VCaP (cell line): ENCODE measurements around the gene IQGAP3.
"Not testable (repeated sequence)": the region's sequence is repeated elsewhere in the genome, so short reads cannot be mapped to it uniquely, and the experiment has no call there.

ENCODE experiments used
- H3K27ac ChIP-seq: fragments of 450-650 bp; 2 replicates; pipeline ENCODE4 v1.5.1; 2017
- TF ChIP-seq, protein P1 (sequence below): fragments of 450-650 bp; conservative IDR thresholded peaks from 2 replicates; pipeline ENCODE4 v1.5.1; 2017; ENCODE audit warnings: mild to moderate bottlenecking, moderate library complexity

Gene IQGAP3

DNA sequence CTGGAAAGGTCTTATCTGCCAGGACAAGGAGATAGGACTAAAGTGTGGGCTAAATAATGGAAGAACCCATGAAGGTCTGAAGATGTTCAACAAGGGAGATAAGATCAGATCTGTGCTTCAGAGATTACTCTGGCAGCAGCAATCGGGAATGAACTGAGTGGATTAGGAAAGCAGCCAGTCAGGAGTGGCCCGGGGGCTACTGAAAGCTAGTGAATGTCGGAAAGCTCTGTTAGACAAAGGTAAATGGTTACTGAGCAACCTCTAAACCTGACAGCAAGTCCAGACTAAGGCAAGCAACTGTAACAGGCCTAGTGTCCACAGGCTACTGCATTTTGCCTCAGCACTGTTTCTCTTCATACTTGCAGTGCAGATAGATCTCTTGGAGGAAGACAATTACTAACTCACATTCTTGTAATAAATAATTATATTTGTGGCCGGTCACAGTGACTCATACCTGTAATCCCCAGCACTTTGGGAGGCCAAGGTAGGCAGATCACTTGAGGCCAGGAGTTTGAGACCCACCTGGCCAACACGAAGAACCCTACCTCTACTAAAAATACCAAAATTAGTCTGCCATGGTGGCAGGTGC lies 12.5 kb downstream of the IQGAP3 start:
- TF ChIP-seq, protein P1, sequence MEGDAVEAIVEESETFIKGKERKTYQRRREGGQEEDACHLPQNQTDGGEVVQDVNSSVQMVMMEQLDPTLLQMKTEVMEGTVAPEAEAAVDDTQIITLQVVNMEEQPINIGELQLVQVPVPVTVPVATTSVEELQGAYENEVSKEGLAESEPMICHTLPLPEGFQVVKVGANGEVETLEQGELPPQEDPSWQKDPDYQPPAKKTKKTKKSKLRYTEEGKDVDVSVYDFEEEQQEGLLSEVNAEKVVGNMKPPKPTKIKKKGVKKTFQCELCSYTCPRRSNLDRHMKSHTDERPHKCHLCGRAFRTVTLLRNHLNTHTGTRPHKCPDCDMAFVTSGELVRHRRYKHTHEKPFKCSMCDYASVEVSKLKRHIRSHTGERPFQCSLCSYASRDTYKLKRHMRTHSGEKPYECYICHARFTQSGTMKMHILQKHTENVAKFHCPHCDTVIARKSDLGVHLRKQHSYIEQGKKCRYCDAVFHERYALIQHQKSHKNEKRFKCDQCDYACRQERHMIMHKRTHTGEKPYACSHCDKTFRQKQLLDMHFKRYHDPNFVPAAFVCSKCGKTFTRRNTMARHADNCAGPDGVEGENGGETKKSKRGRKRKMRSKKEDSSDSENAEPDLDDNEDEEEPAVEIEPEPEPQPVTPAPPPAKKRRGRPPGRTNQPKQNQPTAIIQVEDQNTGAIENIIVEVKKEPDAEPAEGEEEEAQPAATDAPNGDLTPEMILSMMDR = no peak
- H3K27ac ChIP-seq = peak overlapping the region; percentile 16

DNA sequence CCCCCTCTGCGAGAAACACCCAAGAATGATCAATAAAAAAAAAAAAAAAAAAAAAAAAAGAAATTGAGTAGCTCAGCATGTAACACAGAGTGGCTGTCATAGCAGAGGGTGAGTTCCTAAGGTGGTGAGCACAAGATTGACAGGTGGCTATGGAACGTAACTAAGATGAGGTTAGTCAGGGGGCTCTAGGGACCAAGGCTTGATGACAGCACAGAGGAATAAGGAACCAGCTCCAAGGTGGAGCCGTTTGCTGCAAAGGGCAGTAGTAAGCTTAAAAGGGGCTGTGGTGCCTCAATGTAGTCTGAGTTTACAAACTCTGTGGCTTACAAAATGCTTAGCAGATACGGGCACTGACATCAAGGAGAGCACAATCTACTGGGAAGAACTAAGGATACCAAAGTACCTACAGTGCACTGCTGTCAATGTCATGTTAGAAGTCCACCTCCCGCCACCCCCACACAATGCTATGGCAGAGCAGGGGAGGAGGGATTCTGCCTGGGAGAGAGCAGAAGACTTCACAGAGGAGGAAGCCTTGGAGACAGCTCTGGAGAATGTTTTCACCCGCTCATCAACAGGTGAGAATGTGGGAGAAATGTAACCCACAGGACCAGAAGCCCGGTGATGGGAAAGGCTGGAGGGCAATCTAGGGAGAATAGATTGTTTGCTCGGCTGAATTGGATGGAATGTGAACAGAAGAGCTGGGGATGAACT lies 13.1 kb downstream of the IQGAP3 start:
- TF ChIP-seq, protein P1 = no peak
- peak overlapping the region; percentile 16 for H3K27ac ChIP-seq

DNA sequence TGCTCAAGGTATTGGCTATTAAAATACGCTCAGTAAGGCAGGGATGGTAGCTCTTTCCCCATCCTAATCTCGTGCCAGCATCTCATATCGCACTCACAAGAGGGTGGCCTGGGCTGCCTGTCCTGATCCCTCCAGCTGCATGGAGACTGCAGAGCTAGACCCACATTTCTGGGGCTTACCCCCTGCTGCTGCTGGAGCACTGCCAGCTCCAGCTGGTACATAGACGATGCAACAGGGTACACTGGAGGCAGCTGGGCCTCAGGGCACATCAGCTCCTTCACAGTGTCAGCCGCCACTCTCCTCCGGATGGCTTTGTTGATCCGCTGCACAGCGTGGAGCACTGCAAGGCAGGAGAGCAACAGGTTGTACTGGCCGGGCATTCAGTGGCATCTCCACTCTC lies 16.0 kb downstream of the IQGAP3 start:
- no peak overlapping the region for H3K27ac ChIP-seq
- TF ChIP-seq, protein P1 = no peak

DNA sequence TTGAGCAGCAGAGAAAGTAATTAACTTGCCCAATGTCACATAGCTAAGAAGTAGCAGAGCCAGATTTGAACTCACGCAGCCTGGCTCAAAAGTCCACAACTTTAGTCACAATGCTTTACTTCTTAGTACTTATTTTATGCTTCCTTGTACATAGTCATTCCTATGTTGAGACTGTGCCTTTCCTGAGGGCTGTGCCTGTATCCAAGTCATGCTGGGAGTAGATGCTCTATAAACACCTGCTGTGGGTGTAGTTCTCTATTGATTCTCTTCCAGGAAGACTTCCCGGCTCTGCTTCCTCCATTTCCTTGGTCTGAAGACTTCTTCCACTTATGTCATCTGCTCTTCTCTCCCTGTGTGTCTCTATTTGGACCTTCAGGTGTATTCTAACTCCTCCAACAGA lies 16.6 kb downstream of the IQGAP3 start:
- TF ChIP-seq, protein P1 = no peak
- no peak overlapping the region for H3K27ac ChIP-seq

DNA sequence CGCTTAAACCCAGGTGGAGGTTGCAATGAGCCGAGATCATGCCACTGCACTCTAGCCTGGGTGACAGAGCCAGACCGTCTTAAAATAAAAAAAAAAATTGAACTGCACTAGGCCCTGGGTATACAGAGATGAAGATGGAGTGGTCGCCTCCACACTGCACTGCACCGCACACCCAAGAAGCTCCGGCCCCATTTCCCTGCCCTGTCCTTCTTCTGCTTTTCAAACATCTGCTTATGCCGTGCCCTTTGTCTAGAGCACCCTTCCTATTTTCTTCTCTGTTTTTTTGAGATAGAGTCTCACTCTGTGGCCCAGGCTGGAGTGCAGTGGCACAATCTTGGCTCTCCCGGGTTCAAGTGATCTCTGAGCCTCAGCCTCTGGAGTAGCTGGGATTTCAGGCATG lies 17.4 kb downstream of the IQGAP3 start:
- H3K27ac ChIP-seq = no peak overlapping the region
- TF ChIP-seq, protein P1 = no peak

DNA sequence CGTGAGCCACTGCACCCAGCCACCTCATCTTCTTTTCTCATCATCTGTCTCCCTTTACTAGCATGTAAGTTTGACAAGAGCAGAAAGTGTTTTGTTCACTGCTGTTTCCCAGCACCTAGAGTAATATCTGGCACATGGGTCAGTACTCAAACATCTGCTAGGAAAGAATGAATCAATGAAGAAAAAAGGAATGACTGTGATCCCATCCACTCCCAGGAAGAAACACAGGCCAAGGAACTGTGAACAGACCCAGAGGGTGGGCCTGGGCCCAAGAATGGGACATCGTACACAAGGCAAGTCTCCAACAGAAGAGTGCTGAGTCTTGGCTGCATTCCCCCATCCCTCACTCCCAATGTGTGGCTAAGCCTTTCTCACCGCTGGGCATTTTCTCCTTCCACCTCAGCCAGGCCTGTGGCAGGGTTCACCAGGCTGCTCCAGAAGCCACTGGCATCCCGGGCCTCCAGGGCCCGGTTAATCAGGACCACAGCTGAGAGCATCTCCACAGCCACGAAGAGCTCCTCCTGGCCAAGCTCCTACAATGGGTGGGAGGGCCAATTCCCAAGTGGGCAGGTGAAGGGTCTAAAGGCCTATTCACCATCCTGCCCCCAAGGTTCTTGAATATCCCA lies 18.4 kb downstream of the IQGAP3 start:
- H3K27ac ChIP-seq = no peak overlapping the region
- TF ChIP-seq, protein P1 = no peak

DNA sequence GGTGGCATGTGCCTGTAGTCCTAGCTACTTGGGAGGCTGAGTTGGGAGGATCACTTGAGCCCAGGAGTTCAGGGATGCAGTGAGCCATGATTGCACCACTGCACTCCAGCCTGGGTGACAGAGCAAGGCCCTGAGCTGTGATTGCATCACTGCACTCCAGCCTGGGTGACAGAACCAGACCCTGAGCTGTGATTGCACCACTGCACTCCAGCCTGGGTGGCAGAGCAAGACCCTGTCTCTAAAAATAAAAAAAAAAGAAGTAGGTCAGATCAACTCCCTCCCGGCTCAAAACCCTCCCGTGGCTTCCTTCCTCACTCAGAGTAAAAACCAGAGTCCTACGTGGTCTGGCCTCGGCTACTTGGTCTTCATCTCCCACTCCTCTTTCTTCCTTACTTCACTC lies 19.4 kb downstream of the IQGAP3 start:
- not testable (repeated sequence) for H3K27ac ChIP-seq

DNA sequence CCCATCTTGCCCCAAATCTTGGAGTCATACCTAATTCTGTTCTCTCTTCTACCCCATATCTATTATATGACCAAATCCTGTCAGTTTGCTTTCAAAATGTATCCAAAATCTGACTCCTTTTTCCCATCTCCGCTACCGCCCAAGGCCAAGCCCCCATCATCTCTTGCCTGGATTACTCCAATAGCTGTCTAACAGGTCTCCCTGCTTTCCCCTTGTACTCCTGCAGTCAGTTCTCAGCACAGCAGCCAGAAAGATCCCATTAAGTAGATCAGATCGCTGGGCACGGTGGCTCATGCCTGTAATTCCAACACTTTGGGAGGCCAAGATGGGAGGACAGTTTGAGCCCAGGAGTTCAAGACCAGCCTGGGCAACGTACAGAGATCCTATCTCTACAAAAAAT lies 19.8 kb downstream of the IQGAP3 start:
- TF ChIP-seq, protein P1 = no peak
- no peak overlapping the region for H3K27ac ChIP-seq
